OCI-LY1 (cell line): ENCODE results near the gene CCR5AS.

Source experiments
- H2AFZ ChIP-seq: fragments of 200-600 bp; sonication (generic), shearing (Covaris generic); 2 replicates; pipeline ENCODE4 v1.6.0; 2014; ENCODE audit warnings: antibody characterized with exemption, mild to moderate bottlenecking, low read length
- H3F3A ChIP-seq: fragments of 200-600 bp; sonication (generic), shearing (Covaris generic); 2 replicates; pipeline ENCODE4 v1.6.0; 2014; ENCODE audit warnings: mild to moderate bottlenecking, antibody characterized with exemption, low read length, moderate library complexity; ENCODE audit not compliant: insufficient read depth
- H3K27ac ChIP-seq: fragments of 200-600 bp; sonication (generic); 2 replicates; pipeline ENCODE4 v1.5.1; 2014; ENCODE audit warnings: low read length, mixed run types, mild to moderate bottlenecking, low read depth; ENCODE audit not compliant: poor library complexity, severe bottlenecking
- H3K27me3 ChIP-seq: fragments of 200-600 bp; sonication (generic); 2 replicates; pipeline ENCODE4 v1.6.0; 2014; ENCODE audit warnings: antibody characterized with exemption, mild to moderate bottlenecking, low read length, moderate library complexity; ENCODE audit not compliant: insufficient read depth
- H3K36me3 ChIP-seq: fragments of 200-600 bp; sonication (generic); 2 replicates; pipeline ENCODE4 v1.6.1; 2014; ENCODE audit warnings: mild to moderate bottlenecking, antibody characterized with exemption, low read length, moderate library complexity, mixed read lengths; ENCODE audit not compliant: insufficient read depth
- H3K4me1 ChIP-seq: fragments of 200-600 bp; sonication (generic); 2 replicates; pipeline ENCODE4 v1.5.1; 2014; ENCODE audit warnings: mild to moderate bottlenecking, low read length, moderate library complexity; ENCODE audit not compliant: insufficient read depth, severe bottlenecking
- H3K4me2 ChIP-seq: fragments of 200-600 bp; sonication (generic), shearing (Covaris generic); 2 replicates; pipeline ENCODE4 v1.6.1; 2014; ENCODE audit warnings: low read length
- H3K4me3 ChIP-seq: fragments of 200-600 bp; sonication (generic); 2 replicates; pipeline ENCODE4 v1.5.1; 2014; ENCODE audit warnings: low read length, low read depth, mild to moderate bottlenecking, mixed read lengths; ENCODE audit not compliant: poor library complexity, severe bottlenecking
- H3K79me2 ChIP-seq: fragments of 200-600 bp; shearing (Covaris generic); 2 replicates; pipeline ENCODE4 v1.6.1; 2016; ENCODE audit warnings: mixed run types, low read length, mixed read lengths; ENCODE audit not compliant: insufficient read depth
- H3K9ac ChIP-seq: fragments of 200-600 bp; sonication (generic), shearing (Covaris generic); 2 replicates; pipeline ENCODE4 v1.6.1; 2014; ENCODE audit warnings: mild to moderate bottlenecking, low read length, mixed read lengths
- H3K9me2 ChIP-seq: fragments of 200-600 bp; sonication (generic), shearing (Covaris generic); 2 replicates; pipeline ENCODE4 v1.6.1; 2014; ENCODE audit warnings: low read depth, mild to moderate bottlenecking, low read length, mixed read lengths
- H3K9me3 ChIP-seq: fragments of 200-600 bp; shearing (Covaris generic); 2 replicates; pipeline ENCODE4 v1.6.1; 2014; ENCODE audit warnings: low read length, mixed read lengths
- H4K20me1 ChIP-seq: fragments of 200-600 bp; sonication (generic), shearing (Covaris generic); 2 replicates; pipeline ENCODE4 v1.6.0; 2016; ENCODE audit warnings: mild to moderate bottlenecking, low read length; ENCODE audit not compliant: insufficient read depth
- EZH2 ChIP-seq: fragments of 200-600 bp; sonication (generic), shearing (Covaris generic); IDR thresholded peaks from 2 replicates; pipeline ENCODE4 v1.8.0; 2017; ENCODE audit warnings: borderline replicate concordance, mixed run types, mild to moderate bottlenecking, antibody characterized with exemption, low read length, moderate library complexity, mixed read lengths
- TF ChIP-seq, protein P1 (sequence below): fragments of 200-600 bp; sonication (generic), shearing (Covaris generic); IDR thresholded peaks from 2 replicates; pipeline ENCODE4 v1.5.1; 2017; ENCODE audit warnings: mild to moderate bottlenecking, antibody characterized with exemption, low read length, moderate library complexity, mixed read lengths

Gene CCR5AS

DNA sequence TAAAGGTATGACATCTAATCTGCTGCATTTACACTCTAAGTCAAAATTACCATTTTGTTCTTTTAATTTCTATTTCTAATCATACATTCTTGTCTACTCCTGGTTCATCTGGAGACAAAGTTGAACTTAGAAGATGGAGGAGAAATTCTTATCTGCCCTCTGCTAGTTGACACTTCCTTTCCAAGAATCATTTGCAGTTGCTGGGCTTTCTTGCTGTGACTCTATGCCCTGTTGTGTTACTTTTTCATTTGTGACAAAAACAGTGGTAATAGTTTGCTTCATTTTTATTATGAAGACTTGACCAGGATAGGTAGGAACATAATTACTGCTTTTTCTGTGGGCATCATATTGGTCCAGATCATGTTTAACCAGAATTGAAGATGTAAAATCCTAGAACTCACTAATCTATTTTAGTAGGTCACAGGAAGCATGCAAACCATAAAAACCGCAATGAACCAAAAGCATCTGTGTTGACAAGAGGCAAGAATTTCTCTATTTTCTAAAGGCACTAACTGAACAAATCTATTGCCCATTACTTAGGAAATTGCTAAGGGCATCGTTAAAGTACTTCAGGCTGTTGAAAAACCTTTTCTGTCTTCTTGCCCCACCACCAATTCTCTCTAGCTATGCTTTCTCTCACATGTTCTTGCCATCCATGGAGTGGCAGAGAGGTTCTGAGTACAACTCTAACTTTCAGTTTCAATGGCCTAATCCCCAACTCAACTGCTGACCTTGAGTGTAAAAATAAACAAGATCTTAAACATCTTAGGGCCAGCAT lies 57.2 kb downstream of the CCR5AS start:
- Histone ChIP-seq H3K79me2 (no peaks in the 10 kb centered on the region), H3K4me2 (no peak overlapping the region), H3K36me3 (no peaks in the 10 kb centered on the region), H3F3A (no peaks in the 10 kb centered on the region), H2AFZ (no peak overlapping the region), H3K9ac (no peak overlapping the region), H3K4me3 (no peak overlapping the region), H3K27ac (no peak overlapping the region), H3K9me2 (no peaks in the 10 kb centered on the region), H3K27me3 (no peaks in the 10 kb centered on the region), H3K4me1 (no peaks in the 10 kb centered on the region), H4K20me1 (no peaks in the 10 kb centered on the region), H3K9me3 (no peaks in the 10 kb centered on the region)
- TF ChIP-seq EZH2, result no peak
- TF ChIP-seq, protein P1, sequence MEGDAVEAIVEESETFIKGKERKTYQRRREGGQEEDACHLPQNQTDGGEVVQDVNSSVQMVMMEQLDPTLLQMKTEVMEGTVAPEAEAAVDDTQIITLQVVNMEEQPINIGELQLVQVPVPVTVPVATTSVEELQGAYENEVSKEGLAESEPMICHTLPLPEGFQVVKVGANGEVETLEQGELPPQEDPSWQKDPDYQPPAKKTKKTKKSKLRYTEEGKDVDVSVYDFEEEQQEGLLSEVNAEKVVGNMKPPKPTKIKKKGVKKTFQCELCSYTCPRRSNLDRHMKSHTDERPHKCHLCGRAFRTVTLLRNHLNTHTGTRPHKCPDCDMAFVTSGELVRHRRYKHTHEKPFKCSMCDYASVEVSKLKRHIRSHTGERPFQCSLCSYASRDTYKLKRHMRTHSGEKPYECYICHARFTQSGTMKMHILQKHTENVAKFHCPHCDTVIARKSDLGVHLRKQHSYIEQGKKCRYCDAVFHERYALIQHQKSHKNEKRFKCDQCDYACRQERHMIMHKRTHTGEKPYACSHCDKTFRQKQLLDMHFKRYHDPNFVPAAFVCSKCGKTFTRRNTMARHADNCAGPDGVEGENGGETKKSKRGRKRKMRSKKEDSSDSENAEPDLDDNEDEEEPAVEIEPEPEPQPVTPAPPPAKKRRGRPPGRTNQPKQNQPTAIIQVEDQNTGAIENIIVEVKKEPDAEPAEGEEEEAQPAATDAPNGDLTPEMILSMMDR, result no peak

DNA sequence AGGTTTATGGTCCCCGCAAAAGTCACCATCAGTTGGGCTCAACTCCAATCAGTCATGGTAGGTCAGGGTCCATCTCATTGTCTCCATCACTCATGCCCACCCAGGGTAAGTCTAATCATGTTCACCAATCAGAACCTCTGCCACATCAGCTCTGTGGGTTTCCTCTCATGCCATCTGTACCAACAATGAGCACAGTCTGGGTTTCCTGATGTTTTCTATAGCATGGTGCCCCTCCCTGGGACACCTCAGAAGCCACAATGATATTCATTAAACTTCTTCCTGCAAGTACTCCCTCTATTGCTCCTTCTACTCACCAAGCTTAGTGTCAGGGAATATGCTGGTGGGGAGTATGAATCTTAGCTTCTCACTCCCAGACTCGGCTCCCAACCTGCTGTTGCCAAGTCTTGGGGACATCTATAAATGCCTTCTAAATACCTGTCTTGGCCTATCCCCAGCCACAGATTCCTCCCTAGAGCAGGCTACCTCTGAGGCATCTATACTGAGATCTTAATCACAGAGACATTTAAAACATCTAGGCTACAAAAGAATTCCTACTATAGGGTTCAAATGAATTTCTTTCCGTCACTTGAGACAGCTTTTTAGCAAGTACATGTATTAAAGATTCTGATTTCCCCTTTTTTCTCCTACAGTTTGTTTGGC lies 57.9 kb downstream of the CCR5AS start:
- H3K36me3 ChIP-seq, result no peaks in the 10 kb centered on the region
- H3K27me3 ChIP-seq, result no peaks in the 10 kb centered on the region
- no peak overlapping the region for H3K9ac ChIP-seq
- H4K20me1 ChIP-seq, result no peaks in the 10 kb centered on the region
- H3K27ac ChIP-seq, result no peak overlapping the region
- H2AFZ ChIP-seq, result no peak overlapping the region
- no peak overlapping the region for H3K4me2 ChIP-seq
- no peaks in the 10 kb centered on the region for H3K79me2 ChIP-seq
- TF ChIP-seq, protein P1, result no peak
- TF ChIP-seq EZH2, result no peak
- H3K4me3 ChIP-seq, result no peak overlapping the region
- no peaks in the 10 kb centered on the region for H3K4me1 ChIP-seq
- no peaks in the 10 kb centered on the region for H3K9me3 ChIP-seq
- no peaks in the 10 kb centered on the region for H3F3A ChIP-seq
- H3K9me2 ChIP-seq, result no peaks in the 10 kb centered on the region

DNA sequence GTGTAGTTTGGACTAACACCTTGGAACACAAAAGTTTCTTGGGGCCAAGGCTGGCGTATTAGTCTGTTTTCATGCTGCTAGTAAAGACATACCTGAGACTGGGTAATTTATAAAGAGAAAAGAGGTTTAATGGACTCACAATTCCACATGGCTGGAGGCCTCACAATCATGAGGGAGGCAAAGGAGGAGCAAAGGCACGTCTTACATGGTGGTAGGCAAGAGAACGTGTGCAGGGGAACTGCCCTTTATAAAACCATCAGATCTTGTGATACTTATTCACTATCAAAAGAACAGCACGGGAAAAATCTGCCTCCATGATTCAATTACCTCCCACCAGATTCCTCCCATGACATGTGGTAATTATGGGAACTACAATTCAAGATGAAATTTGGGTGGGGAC lies 62.4 kb downstream of the CCR5AS start:
- H3K36me3 ChIP-seq, result no peaks in the 10 kb centered on the region
- H3K9ac ChIP-seq, result no peak overlapping the region
- no peaks in the 10 kb centered on the region for H3K4me1 ChIP-seq
- no peaks in the 10 kb centered on the region for H3K27me3 ChIP-seq
- H3K9me3 ChIP-seq, result no peaks in the 10 kb centered on the region
- H2AFZ ChIP-seq, result no peak overlapping the region
- no peak overlapping the region for H3K4me3 ChIP-seq
- H4K20me1 ChIP-seq, result no peaks in the 10 kb centered on the region
- no peak overlapping the region for H3K27ac ChIP-seq
- no peaks in the 10 kb centered on the region for H3K79me2 ChIP-seq
- H3K9me2 ChIP-seq, result no peaks in the 10 kb centered on the region
- H3K4me2 ChIP-seq, result no peak overlapping the region
- no peaks in the 10 kb centered on the region for H3F3A ChIP-seq
- TF ChIP-seq EZH2, result no peak
- TF ChIP-seq, protein P1, result no peak
